ENCODE data around the gene PRKAR1B.

DNA sequence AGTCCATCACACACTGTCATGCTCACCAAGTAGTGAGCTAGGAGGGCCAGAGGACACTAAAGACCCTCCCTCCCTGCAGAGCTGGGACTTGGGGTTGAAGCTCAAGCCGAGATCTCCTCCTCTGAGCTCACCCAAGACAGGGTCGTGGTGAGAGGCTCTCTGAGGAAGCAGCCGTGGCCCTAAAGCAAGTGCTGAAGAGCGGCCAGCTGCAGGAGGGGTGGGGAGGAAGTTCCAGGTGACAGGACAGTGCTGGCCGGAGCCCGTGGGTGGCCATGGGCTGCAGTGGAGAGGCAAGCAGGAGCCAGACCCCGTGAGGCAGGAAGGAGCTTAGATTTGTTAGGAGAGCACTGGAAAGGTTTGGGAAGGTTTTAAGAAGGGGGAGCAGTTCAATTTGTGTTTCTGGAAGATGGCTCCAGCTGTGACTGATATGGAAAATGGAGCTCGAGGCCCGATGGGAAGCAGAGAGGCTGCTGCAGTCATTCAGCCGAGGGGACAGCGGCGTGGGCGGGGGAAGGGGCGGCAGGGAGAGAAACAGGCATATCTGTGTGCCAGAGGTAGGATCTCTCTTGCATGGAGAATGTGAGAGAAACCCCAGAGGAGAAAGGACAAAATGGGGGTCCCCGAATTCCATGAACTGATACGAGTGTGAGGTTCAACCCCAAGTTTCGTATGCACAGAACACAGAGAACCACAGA, 27.5 kb downstream of the PRKAR1B start:
- no peak for TF ChIP-seq EZH2 (IDR thresholded peaks at IDR 0.05; ENCODE audit: borderline replicate concordance, low read depth, low read length, poor library complexity, severe bottlenecking)
- TF ChIP-seq, protein P1, sequence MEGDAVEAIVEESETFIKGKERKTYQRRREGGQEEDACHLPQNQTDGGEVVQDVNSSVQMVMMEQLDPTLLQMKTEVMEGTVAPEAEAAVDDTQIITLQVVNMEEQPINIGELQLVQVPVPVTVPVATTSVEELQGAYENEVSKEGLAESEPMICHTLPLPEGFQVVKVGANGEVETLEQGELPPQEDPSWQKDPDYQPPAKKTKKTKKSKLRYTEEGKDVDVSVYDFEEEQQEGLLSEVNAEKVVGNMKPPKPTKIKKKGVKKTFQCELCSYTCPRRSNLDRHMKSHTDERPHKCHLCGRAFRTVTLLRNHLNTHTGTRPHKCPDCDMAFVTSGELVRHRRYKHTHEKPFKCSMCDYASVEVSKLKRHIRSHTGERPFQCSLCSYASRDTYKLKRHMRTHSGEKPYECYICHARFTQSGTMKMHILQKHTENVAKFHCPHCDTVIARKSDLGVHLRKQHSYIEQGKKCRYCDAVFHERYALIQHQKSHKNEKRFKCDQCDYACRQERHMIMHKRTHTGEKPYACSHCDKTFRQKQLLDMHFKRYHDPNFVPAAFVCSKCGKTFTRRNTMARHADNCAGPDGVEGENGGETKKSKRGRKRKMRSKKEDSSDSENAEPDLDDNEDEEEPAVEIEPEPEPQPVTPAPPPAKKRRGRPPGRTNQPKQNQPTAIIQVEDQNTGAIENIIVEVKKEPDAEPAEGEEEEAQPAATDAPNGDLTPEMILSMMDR (conservative IDR thresholded peaks at IDR 0.05; ENCODE audit: low read depth, low read length) = no peak

All from A673 (cell line).